ENCODE measurements around the gene PLD2.
"Not testable (repeated sequence)": the region's sequence is repeated elsewhere in the genome, so short reads cannot be mapped to it uniquely, and the experiment has no call there.

The PLD2 gene

GRCh38 chr17:4856937-4857314 is 50.0 kb downstream of the PLD2 start:
- no peak for DNase-seq (ENCODE audit: low read depth)

- DNase-seq (ENCODE audit: low read depth): not testable (repeated sequence)
Observed at GRCh38 chr17:4857347-4857746, 50.4 kb downstream of the PLD2 start.

- no peak for DNase-seq (ENCODE audit: low read depth)
Observed at GRCh38 chr17:4858068-4858881, 51.3 kb downstream of the PLD2 start.

GRCh38 chr17:4858882-4859260 is 51.9 kb downstream of the PLD2 start:
- no peak for DNase-seq (ENCODE audit: low read depth)

- no peak for DNase-seq (ENCODE audit: low read depth)
Observed at GRCh38 chr17:4859816-4860625, 53.1 kb downstream of the PLD2 start.

GRCh38 chr17:4860651-4861050 is 53.7 kb downstream of the PLD2 start:
- DNase-seq (ENCODE audit: low read depth): no peak

- no peak for DNase-seq (ENCODE audit: low read depth)
Observed at GRCh38 chr17:4861052-4861451, 54.1 kb downstream of the PLD2 start.

- DNase-seq (ENCODE audit: low read depth): no peak
Observed at GRCh38 chr17:4862720-4863119, 55.8 kb downstream of the PLD2 start.

GRCh38 chr17:4863321-4863720 is 56.4 kb downstream of the PLD2 start:
- no peak for DNase-seq (ENCODE audit: low read depth)

- not testable (repeated sequence) for DNase-seq (ENCODE audit: low read depth)
Observed at GRCh38 chr17:4867535-4867934, 60.6 kb downstream of the PLD2 start.

- DNase-seq (ENCODE audit: low read depth): not testable (repeated sequence)
Observed at GRCh38 chr17:4869058-4869998, 62.4 kb downstream of the PLD2 start.

GRCh38 chr17:4870855-4871254 is 63.9 kb downstream of the PLD2 start:
- DNase-seq (ENCODE audit: low read depth): no peak

- no peak for DNase-seq (ENCODE audit: low read depth)
Observed at GRCh38 chr17:4872786-4873185, 65.8 kb downstream of the PLD2 start.

Data from HS-27A (cell line).